Fibroblast of lung (primary cell): Measurements from ENCODE around the gene PRPS2. TPM values are rescaled to one million over a fixed set of nuclear protein-coding genes. Genes with fewer than 3 reads are reported as not detected.
A peak's percentile ranks its signal among the peaks of the same experiment; 100 is the strongest.

Experiments
- DNase-seq, 2 donors: peaks; one replicate each; pipeline versions ENCODE4 v3.0.0 to v3.0.0-alpha.2; 2010; ENCODE audit warnings: low read depth in 2 of 2
- H2AFZ ChIP-seq: 2 replicates; pipeline ENCODE4 v1.5.1; 2012; ENCODE audit warnings: low read length, control low read depth, inconsistent platforms
- H3K27ac ChIP-seq: 2 replicates; pipeline ENCODE4 v1.5.1; 2011; ENCODE audit warnings: low read length, control low read depth; ENCODE audit not compliant: insufficient read depth
- H3K27me3 ChIP-seq: 2 replicates; pipeline ENCODE4 v1.5.1; 2011; ENCODE audit warnings: mild to moderate bottlenecking, low read length; ENCODE audit not compliant: control insufficient read depth, insufficient read depth
- H3K36me3 ChIP-seq: 2 replicates; pipeline ENCODE4 v1.5.1; 2011; ENCODE audit warnings: low read length; ENCODE audit not compliant: control insufficient read depth, insufficient read depth
- H3K4me1 ChIP-seq: 2 replicates; pipeline ENCODE4 v1.5.1; 2011; ENCODE audit warnings: low read length; ENCODE audit not compliant: control insufficient read depth, insufficient read depth; ENCODE audit errors: extremely low read depth
- H3K4me2 ChIP-seq: 2 replicates; pipeline ENCODE4 v1.5.1; 2011; ENCODE audit warnings: low read length, control low read depth; ENCODE audit not compliant: insufficient read depth; ENCODE audit errors: extremely low read depth
- H3K4me3 ChIP-seq, 4 experiments: fragments of 200-600 bp in 1 of 4; sonication (generic) in 1 of 4; replicated peaks in 1 of 4; 2 replicates each; pipeline ENCODE4 v1.5.1; 2011 to 2016; ENCODE audit warnings: low read length in 4 of 4, low read depth in 3 of 4, mild to moderate bottlenecking in 3 of 4, control low read depth in 2 of 4, inconsistent platforms in 1 of 4, mixed read lengths in 1 of 4; ENCODE audit not compliant: insufficient read depth in 1 of 4; ENCODE audit errors: control extremely low read depth in 1 of 4
- H3K79me2 ChIP-seq: 2 replicates; pipeline ENCODE4 v1.5.1; 2012; ENCODE audit warnings: mild to moderate bottlenecking, low read length, inconsistent platforms; ENCODE audit not compliant: control insufficient read depth, insufficient read depth
- H3K9ac ChIP-seq: 2 replicates; pipeline ENCODE4 v1.5.1; 2011; ENCODE audit warnings: mild to moderate bottlenecking, low read length, control low read depth; ENCODE audit not compliant: insufficient read depth
- H3K9me3 ChIP-seq: 2 replicates; pipeline ENCODE4 v1.5.1; 2012; ENCODE audit warnings: low read depth, low read length; ENCODE audit not compliant: control insufficient read depth, insufficient read depth
- H4K20me1 ChIP-seq: 2 replicates; pipeline ENCODE4 v1.5.1; 2011; ENCODE audit warnings: low read length; ENCODE audit not compliant: control insufficient read depth, insufficient read depth; ENCODE audit errors: extremely low read depth
- EZH2 ChIP-seq: IDR thresholded peaks from 2 replicates; pipeline ENCODE4 v1.5.1; 2012; ENCODE audit warnings: low read length, control low read depth, mild to moderate bottlenecking; ENCODE audit errors: missing control alignments
- polyA plus RNA-seq, 2 donors: library from polyadenylated mRNA; depleted of rRNA in 1 of 2; stranded (reverse) in 1 of 2; unstranded in 1 of 2; fragments of >200 nt; gene quantifications; 2 replicates each; pipeline ENCODE4 v1.2.1, GENCODE V29; 2011 to 2012; ENCODE audit warnings: missing spikeins in 1 of 2
- total RNA-seq: library from RNA; depleted of rRNA; stranded (reverse); fragments of >200 nt; gene quantifications from 2 replicates; pipeline ENCODE4 v1.2.1, GENCODE V29; 2014
- TF ChIP-seq, protein P1 (sequence below), 2 donors: IDR thresholded peaks in 1 of 2; conservative IDR thresholded peaks in 1 of 2; 1 replicate in 1 of 2; 2 replicates in 1 of 2; pipeline ENCODE4 v1.5.1; 2011 to 2012; ENCODE audit warnings: low read length in 2 of 2, control low read depth in 1 of 2, inconsistent platforms in 1 of 2, low read depth in 1 of 2, mild to moderate bottlenecking in 1 of 2

PRPS2 gene
- total and polyA plus RNA-seq, 2 donors (not counting 1 experiment from before 2014, with no cell fraction given), result 13.6 to 25.3 TPM

DNA sequence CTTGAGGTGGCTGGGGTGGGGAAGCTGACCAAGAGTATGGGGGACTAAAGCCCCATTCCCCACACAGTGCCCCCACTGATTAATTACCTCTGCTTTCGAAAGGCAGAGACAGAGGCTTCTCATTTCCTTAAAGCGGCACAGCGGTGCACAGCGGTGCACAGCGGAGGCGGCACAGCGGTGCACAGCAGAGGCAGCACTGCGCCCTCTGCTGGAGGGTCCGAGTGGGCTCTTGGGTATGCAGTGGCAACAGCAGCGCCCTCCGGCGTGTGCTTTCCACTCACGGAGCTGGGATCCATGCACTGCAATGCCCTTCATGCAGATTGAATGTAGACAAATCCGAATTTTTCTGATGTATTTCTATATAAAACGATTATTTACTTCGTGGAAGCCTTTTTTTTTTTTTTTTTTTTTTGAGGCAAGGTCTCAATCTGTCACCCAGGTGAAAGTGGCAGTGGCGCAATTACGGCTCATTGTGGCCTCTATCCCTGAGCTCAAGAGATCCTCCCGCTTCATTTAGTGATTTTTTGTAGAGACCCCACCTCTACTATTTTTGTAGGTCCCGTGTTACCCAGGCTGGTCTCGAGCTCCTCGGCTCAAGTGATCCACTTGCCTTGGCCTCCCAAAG, 19.7 kb upstream of the PRPS2 start:
- no peak overlapping the region for H3K4me2 ChIP-seq
- no peak overlapping the region for H3K4me3 ChIP-seq
- no peak overlapping the region for H3K9ac ChIP-seq
- peak; percentile 19 to 46 for DNase-seq
- no peaks in the 10 kb centered on the region for H3K4me1 ChIP-seq
- no peaks in the 10 kb centered on the region for H4K20me1 ChIP-seq
- H3K27ac ChIP-seq, result no peak overlapping the region
- no peaks in the 10 kb centered on the region for H3K36me3 ChIP-seq
- no peaks in the 10 kb centered on the region for H3K9me3 ChIP-seq
- H2AFZ ChIP-seq, result no peak overlapping the region
- TF ChIP-seq EZH2, result no peak
- TF ChIP-seq, protein P1, sequence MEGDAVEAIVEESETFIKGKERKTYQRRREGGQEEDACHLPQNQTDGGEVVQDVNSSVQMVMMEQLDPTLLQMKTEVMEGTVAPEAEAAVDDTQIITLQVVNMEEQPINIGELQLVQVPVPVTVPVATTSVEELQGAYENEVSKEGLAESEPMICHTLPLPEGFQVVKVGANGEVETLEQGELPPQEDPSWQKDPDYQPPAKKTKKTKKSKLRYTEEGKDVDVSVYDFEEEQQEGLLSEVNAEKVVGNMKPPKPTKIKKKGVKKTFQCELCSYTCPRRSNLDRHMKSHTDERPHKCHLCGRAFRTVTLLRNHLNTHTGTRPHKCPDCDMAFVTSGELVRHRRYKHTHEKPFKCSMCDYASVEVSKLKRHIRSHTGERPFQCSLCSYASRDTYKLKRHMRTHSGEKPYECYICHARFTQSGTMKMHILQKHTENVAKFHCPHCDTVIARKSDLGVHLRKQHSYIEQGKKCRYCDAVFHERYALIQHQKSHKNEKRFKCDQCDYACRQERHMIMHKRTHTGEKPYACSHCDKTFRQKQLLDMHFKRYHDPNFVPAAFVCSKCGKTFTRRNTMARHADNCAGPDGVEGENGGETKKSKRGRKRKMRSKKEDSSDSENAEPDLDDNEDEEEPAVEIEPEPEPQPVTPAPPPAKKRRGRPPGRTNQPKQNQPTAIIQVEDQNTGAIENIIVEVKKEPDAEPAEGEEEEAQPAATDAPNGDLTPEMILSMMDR (conservative IDR thresholded peaks at IDR 0.05 in 1 of 2, IDR thresholded peaks at IDR 0.05 in 1 of 2; ENCODE audit: low read depth in 1 of 2, low read length in 2 of 2), result peak; percentile 56 to 67
- no peaks in the 10 kb centered on the region for H3K79me2 ChIP-seq
- H3K27me3 ChIP-seq, result no peaks in the 10 kb centered on the region

DNA sequence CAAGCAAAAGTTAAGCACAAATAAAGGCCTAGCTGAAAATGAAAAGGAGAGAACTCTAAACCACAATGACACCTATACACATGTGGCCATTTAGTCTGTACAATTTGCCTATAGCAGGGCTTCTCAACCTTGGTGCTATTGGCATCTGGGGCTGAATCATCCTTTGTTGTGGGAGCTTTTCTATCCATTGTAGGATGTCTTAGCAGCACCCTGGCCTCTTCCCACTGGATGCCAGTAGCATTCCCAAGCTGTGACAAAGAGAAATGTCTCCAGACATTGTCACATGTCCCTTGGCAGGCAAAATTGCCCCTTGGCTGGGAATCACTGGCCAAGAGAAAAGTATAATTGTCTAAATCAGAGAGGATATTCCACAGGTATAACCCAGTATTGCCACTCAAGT, 13.5 kb upstream of the PRPS2 start:
- Histone ChIP-seq H4K20me1 (no peaks in the 10 kb centered on the region), H3K4me3 (no peak overlapping the region), H3K4me2 (no peak overlapping the region), H3K79me2 (no peaks in the 10 kb centered on the region), H3K9me3 (no peaks in the 10 kb centered on the region), H2AFZ (no peak overlapping the region), H3K36me3 (no peaks in the 10 kb centered on the region), H3K4me1 (no peaks in the 10 kb centered on the region), H3K27me3 (no peaks in the 10 kb centered on the region), H3K27ac (no peak overlapping the region), H3K9ac (no peak overlapping the region)
- TF ChIP-seq, protein P1 (conservative IDR thresholded peaks at IDR 0.05 in 1 of 2, IDR thresholded peaks at IDR 0.05 in 1 of 2; ENCODE audit: low read depth in 1 of 2, low read length in 2 of 2), result no peak
- no peak for TF ChIP-seq EZH2
- no peak for DNase-seq

- H3K4me1 ChIP-seq, result no peaks in the 10 kb centered on the region
- TF ChIP-seq, protein P1 (conservative IDR thresholded peaks at IDR 0.05 in 1 of 2, IDR thresholded peaks at IDR 0.05 in 1 of 2; ENCODE audit: low read depth in 1 of 2, low read length in 2 of 2), result no peak
- no peak for TF ChIP-seq EZH2
- peak in 1 of 2 donors; percentile 25 for DNase-seq
Observed at GRCh38 chrX:12779534-12779933, 11.7 kb upstream of the PRPS2 start.

More at GRCh38 chrX:12779534-12779933, 11.7 kb upstream of the PRPS2 start:
- no peaks in the 10 kb centered on the region for H4K20me1 ChIP-seq
- no peak overlapping the region for H3K27ac ChIP-seq
- no peak overlapping the region for H3K4me2 ChIP-seq
- no peak overlapping the region for H3K9ac ChIP-seq
- H3K9me3 ChIP-seq, result no peaks in the 10 kb centered on the region
- no peak overlapping the region for H2AFZ ChIP-seq
- H3K36me3 ChIP-seq, result no peaks in the 10 kb centered on the region
- no peaks in the 10 kb centered on the region for H3K27me3 ChIP-seq
- H3K4me3 ChIP-seq, result no peak overlapping the region
- H3K79me2 ChIP-seq, result no peaks in the 10 kb centered on the region
